Measurements from ENCODE around the gene SDCBP2. TPM values are rescaled to one million over a fixed set of nuclear protein-coding genes. Genes with fewer than 3 reads are reported as not detected.

The SDCBP2 gene
- total and polyA plus RNA-seq, 2 of the 13 experiments (the other 11 are each of a cell fraction or from before 2014, with no cell fraction given): 1.2 to 2.4 TPM

GRCh38 chr20:1327827-1328679 is 886 bp downstream of the SDCBP2 start (continued):
- peak; percentile 72 for TF ChIP-seq ZNF18 (CRISPR knock-in tag; IDR thresholded peaks at IDR 0.05; ENCODE audit: insufficient replicate concordance)
- no peak for TF ChIP-seq TEF (CRISPR knock-in tag; IDR thresholded peaks at IDR 0.05)
- TF ChIP-seq SIX4 (CRISPR knock-in tag; IDR thresholded peaks at IDR 0.05): peak; percentile 32; the same call in 1 of the 2 replicates
- peak; percentile 84; the same call in 1 of the 2 replicates for TF ChIP-seq ZNF383 (CRISPR knock-in tag; IDR thresholded peaks at IDR 0.05; ENCODE audit: borderline replicate concordance)
- TF ChIP-seq IKZF5 (CRISPR knock-in tag; IDR thresholded peaks at IDR 0.05): peak; percentile 76; the same call in 1 of the 2 replicates
- peak; percentile 36; the same call in 1 of the 2 replicates for TF ChIP-seq ZBTB46 (CRISPR knock-in tag; IDR thresholded peaks at IDR 0.05; ENCODE audit: borderline replicate concordance)
- TF ChIP-seq GATAD1 (CRISPR knock-in tag; IDR thresholded peaks at IDR 0.05): peak; percentile 23; the same call in 1 of the 2 replicates
- no peak for TF ChIP-seq ZNF773 (CRISPR knock-in tag; IDR thresholded peaks at IDR 0.05; ENCODE audit: borderline replicate concordance)
- peak; percentile 81 for TF ChIP-seq ZNF687 (CRISPR knock-in tag; IDR thresholded peaks at IDR 0.05)
- TF ChIP-seq ZNF674 (CRISPR knock-in tag; IDR thresholded peaks at IDR 0.05; ENCODE audit: low read depth): no peak
- peak; percentile 68; the same call in 1 of the 2 replicates for TF ChIP-seq ARID3A (IDR thresholded peaks at IDR 0.05; ENCODE audit: low read depth, low read length)
- no peak for TF ChIP-seq USF2 (IDR thresholded peaks at IDR 0.05; ENCODE audit: low read depth, low read length)
- TF ChIP-seq USF2 (CRISPR knock-in tag; IDR thresholded peaks at IDR 0.05; ENCODE audit: borderline replicate concordance): no peak
